Panc1 (cell line): ENCODE results near the gene KCNMB2. TPM values are rescaled to one million over a fixed set of nuclear protein-coding genes. Genes with fewer than 3 reads are reported as not detected.

ENCODE experiments used
- ATAC-seq: fragments of 200-7000 bp; cut with Tn5 transposase; 2 replicates; pipeline ENCODE4 v1.9.1; 2020; ENCODE audit warnings: mild to moderate bottlenecking, moderate library complexity
- BruUV-seq: library from RNA; stranded (reverse); fragments of 400-500 nt; replicated peaks from 2 replicates; lab custom pipeline; 2021; lab: Mats Ljungman, UMichigan
- CTCF ChIA-PET: fragments of 300-600 bp; sonication (Branson Sonifier 250); formaldehyde crosslinking; loops from one replicate; lab custom pipeline; 2022; ENCODE audit warnings: antibody characterized with exemption; lab: Charles Lee
- POLR2A ChIA-PET: fragments of 300-600 bp; sonication (Branson Sonifier 250); formaldehyde crosslinking; loops from one replicate; lab custom pipeline; 2022; ENCODE audit warnings: antibody characterized with exemption; lab: Charles Lee
- DNase-seq: peaks from one replicate; pipeline ENCODE4 v3.0.0-alpha.2; 2010; ENCODE audit warnings: low read depth, low spot score
- H3K27ac ChIP-seq: 2 replicates; pipeline ENCODE4 v1.5.1; 2011; ENCODE audit warnings: mild to moderate bottlenecking, low read length, inconsistent platforms
- H3K27me3 ChIP-seq: fragments of 200-500 bp; sonication (Bioruptor generic); 2 replicates; pipeline ENCODE4 v1.6.0; 2014; ENCODE audit warnings: low read length, inconsistent platforms; ENCODE audit not compliant: control insufficient read depth, insufficient read depth
- H3K36me3 ChIP-seq: fragments of 200-500 bp; sonication (Bioruptor generic); 2 replicates; pipeline ENCODE4 v1.5.1; 2014; ENCODE audit warnings: inconsistent platforms, mild to moderate bottlenecking, low read length, moderate library complexity; ENCODE audit not compliant: control insufficient read depth, insufficient read depth
- H3K4me1 ChIP-seq: 2 replicates; pipeline ENCODE4 v1.5.1; 2011; ENCODE audit warnings: inconsistent platforms, mild to moderate bottlenecking, low read length, moderate library complexity; ENCODE audit not compliant: control insufficient read depth, insufficient read depth
- H3K4me3 ChIP-seq, 2 experiments: 2 replicates each; pipeline ENCODE4 v1.5.1; 2011 to 2012; ENCODE audit warnings: low read depth in 2 of 2, low read length in 2 of 2, mild to moderate bottlenecking in 2 of 2, inconsistent platforms in 1 of 2, moderate library complexity in 1 of 2
- H3K9me3 ChIP-seq: fragments of 200-500 bp; sonication (Bioruptor generic); 2 replicates; pipeline ENCODE4 v1.5.1; 2014; ENCODE audit warnings: low read depth, mild to moderate bottlenecking, inconsistent platforms, low read length, moderate library complexity; ENCODE audit not compliant: control insufficient read depth, insufficient read depth
- POLR2AphosphoS5 ChIP-seq: IDR thresholded peaks from 2 replicates; pipeline ENCODE4 v1.6.1; 2012; ENCODE audit warnings: mild to moderate bottlenecking, low read depth, low read length, moderate library complexity
- SIN3A ChIP-seq: IDR thresholded peaks from 2 replicates; pipeline ENCODE4 v1.6.1; 2012; ENCODE audit warnings: low read depth, mild to moderate bottlenecking, low read length, moderate library complexity, borderline replicate concordance; ENCODE audit not compliant: insufficient read depth
- TCF7L2 ChIP-seq: IDR thresholded peaks from 2 replicates; pipeline ENCODE4 v1.6.1; 2011; ENCODE audit warnings: mild to moderate bottlenecking, low read depth, low read length, inconsistent platforms
- in situ Hi-C: cut with HindIII; loops from 2 replicates; pipeline ENCODE4 v1.10.0; 2016; ENCODE audit warnings: low sequenced_read_pairs, low pct_unique_long_range_greater_than_20kb
- intact Hi-C: fragments of 100-400 bp; cut with micrococcal nuclease; formaldehyde crosslinking; loops from one replicate; pipeline ENCODE4 v1.10.0; 2022; ENCODE audit not compliant: unreplicated experiment
- total RNA-seq: library from RNA; stranded (reverse); gene quantifications from one replicate; pipeline ENCODE4 v1.2.1, GENCODE V29; 2021; ENCODE audit not compliant: unreplicated experiment
- TF ChIP-seq, protein P1 (sequence below): fragments of 450-650 bp; IDR thresholded peaks from 2 replicates; pipeline ENCODE4 v1.5.1; 2017; ENCODE audit warnings: mild to moderate bottlenecking
- TF ChIP-seq, protein P2 (sequence below), 2 experiments: IDR thresholded peaks; 2 replicates each; pipeline ENCODE4 v1.6.1; 2011 to 2012; ENCODE audit warnings: low read depth in 2 of 2, control low read depth in 1 of 2, low read length in 1 of 2, mild to moderate bottlenecking in 1 of 2, moderate library complexity in 1 of 2; ENCODE audit not compliant: insufficient read depth in 1 of 2

KCNMB2 gene
- total RNA-seq, 1 experiment from 2014 or later = not detected

DNA sequence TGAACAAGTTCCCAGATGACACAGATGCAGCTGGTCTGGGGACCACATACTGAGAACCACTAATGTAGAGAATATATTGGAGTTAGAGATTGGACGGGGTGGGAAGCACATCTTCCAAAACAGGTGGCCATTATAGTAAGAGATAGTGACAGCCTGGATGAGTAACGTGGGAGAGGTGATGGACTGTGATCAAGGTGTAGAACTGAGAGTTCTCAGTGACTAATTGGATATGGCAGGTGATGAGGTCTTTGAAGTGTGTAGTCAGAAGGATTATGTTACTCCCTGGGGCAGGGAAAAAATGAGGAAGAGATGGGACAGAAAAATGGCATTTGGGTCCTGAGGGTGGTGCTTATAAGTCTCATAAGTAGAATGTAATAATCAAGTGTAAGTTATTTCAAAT lies 66.6 kb downstream of the KCNMB2 start:
- H3K27ac ChIP-seq = no peak overlapping the region
- no peak for ATAC-seq

DNA sequence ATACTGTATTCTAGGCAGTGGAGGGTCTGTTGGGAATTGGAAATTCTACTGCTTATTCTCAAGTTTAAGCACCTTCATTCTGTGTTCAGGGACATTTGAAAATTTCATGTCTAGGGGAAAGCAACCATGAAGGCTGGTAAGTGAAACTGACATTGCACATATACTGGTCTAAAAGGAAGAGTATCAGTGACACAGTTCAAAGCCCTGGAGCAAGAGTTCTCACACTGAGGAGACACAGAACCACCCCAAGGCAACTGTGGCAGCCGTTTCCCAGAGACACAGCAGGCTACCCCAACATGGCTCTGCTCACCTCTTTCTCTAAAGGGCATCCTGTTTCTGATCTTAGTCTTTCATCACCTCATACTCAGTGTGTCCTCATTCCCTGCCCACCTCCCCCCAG lies 67.5 kb downstream of the KCNMB2 start:
- ChIA-PET CTCF (no interaction called here), POLR2A (no interaction called here)
- intact Hi-C loops = no loop called here
- Histone ChIP-seq H3K4me1 (no peaks in the 10 kb centered on the region), H3K27ac (no peak overlapping the region), H3K27me3 (no peaks in the 10 kb centered on the region), H3K9me3 (no peaks in the 10 kb centered on the region), H3K36me3 (no peaks in the 10 kb centered on the region), H3K4me3 (no peak overlapping the region)
- no peak for ATAC-seq
- in situ Hi-C loops = no loop called here
- no TSS peak for BruUV-seq
- TF ChIP-seq TCF7L2 (no peak), POLR2AphosphoS5 (no peak), SIN3A (no peak)
- TF ChIP-seq, protein P1, sequence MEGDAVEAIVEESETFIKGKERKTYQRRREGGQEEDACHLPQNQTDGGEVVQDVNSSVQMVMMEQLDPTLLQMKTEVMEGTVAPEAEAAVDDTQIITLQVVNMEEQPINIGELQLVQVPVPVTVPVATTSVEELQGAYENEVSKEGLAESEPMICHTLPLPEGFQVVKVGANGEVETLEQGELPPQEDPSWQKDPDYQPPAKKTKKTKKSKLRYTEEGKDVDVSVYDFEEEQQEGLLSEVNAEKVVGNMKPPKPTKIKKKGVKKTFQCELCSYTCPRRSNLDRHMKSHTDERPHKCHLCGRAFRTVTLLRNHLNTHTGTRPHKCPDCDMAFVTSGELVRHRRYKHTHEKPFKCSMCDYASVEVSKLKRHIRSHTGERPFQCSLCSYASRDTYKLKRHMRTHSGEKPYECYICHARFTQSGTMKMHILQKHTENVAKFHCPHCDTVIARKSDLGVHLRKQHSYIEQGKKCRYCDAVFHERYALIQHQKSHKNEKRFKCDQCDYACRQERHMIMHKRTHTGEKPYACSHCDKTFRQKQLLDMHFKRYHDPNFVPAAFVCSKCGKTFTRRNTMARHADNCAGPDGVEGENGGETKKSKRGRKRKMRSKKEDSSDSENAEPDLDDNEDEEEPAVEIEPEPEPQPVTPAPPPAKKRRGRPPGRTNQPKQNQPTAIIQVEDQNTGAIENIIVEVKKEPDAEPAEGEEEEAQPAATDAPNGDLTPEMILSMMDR = no peak
- TF ChIP-seq, protein P2, sequence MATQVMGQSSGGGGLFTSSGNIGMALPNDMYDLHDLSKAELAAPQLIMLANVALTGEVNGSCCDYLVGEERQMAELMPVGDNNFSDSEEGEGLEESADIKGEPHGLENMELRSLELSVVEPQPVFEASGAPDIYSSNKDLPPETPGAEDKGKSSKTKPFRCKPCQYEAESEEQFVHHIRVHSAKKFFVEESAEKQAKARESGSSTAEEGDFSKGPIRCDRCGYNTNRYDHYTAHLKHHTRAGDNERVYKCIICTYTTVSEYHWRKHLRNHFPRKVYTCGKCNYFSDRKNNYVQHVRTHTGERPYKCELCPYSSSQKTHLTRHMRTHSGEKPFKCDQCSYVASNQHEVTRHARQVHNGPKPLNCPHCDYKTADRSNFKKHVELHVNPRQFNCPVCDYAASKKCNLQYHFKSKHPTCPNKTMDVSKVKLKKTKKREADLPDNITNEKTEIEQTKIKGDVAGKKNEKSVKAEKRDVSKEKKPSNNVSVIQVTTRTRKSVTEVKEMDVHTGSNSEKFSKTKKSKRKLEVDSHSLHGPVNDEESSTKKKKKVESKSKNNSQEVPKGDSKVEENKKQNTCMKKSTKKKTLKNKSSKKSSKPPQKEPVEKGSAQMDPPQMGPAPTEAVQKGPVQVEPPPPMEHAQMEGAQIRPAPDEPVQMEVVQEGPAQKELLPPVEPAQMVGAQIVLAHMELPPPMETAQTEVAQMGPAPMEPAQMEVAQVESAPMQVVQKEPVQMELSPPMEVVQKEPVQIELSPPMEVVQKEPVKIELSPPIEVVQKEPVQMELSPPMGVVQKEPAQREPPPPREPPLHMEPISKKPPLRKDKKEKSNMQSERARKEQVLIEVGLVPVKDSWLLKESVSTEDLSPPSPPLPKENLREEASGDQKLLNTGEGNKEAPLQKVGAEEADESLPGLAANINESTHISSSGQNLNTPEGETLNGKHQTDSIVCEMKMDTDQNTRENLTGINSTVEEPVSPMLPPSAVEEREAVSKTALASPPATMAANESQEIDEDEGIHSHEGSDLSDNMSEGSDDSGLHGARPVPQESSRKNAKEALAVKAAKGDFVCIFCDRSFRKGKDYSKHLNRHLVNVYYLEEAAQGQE (IDR thresholded peaks at IDR 0.05; ENCODE audit: insufficient read depth in 1 of 2, low read depth in 2 of 2, low read length in 1 of 2) = no peak
- DNase-seq = no peak

More for the DNA sequence above, 66.6 kb downstream of the KCNMB2 start:
- Histone ChIP-seq H3K36me3 (no peaks in the 10 kb centered on the region), H3K9me3 (no peaks in the 10 kb centered on the region), H3K4me1 (no peaks in the 10 kb centered on the region), H3K4me3 (no peak overlapping the region), H3K27me3 (no peaks in the 10 kb centered on the region)
- no peak for DNase-seq
- ChIA-PET POLR2A (no interaction called here), CTCF (no interaction called here)
- in situ Hi-C loops (no loop called here), intact Hi-C loops (no loop called here)
- no TSS peak for BruUV-seq
- TF ChIP-seq TCF7L2 (no peak), POLR2AphosphoS5 (no peak)
- TF ChIP-seq, protein P1 = no peak
